GM12878 (cell line): ENCODE results near the gene IVD. TPM values are rescaled to one million over a fixed set of nuclear protein-coding genes. Genes with fewer than 3 reads are reported as not detected.
A peak's percentile ranks its signal among the peaks of the same experiment; 100 is the strongest.

ENCODE experiments used
- ATAC-seq: fragments of 200-7000 bp; cut with Tn5 transposase; 3 replicates; pipeline ENCODE4 v1.9.1; 2020; ENCODE audit warnings: mild to moderate bottlenecking, moderate library complexity
- BruUV-seq: library from RNA; stranded (reverse); fragments of 400-500 nt; replicated peaks from 2 replicates; lab custom pipeline; 2021; lab: Mats Ljungman, UMichigan
- CTCF ChIA-PET: fragments of 300-600 bp; sonication (Branson Sonifier 250); formaldehyde crosslinking; extraction: SDS; loops from one replicate; lab custom pipeline; 2021; ENCODE audit warnings: inconsistent platforms; lab: Yijun Ruan, JAX
- POLR2A ChIA-PET: fragments of 350-600 bp; formaldehyde crosslinking; extraction: SDS; loops from one replicate; lab custom pipeline; 2021; ENCODE audit warnings: inconsistent platforms; lab: Charles Lee
- RAD21 ChIA-PET: fragments of 300-600 bp; sonication (Branson Sonifier 250); formaldehyde crosslinking; loops from one replicate; lab custom pipeline; 2023; ENCODE audit warnings: antibody characterized with exemption; ENCODE audit not compliant: unreplicated experiment; lab: Charles Lee
- SMC1A ChIA-PET: fragments of 300-600 bp; sonication (Branson Sonifier 250); formaldehyde crosslinking; loops from one replicate; lab custom pipeline; 2023; ENCODE audit not compliant: unreplicated experiment, uncharacterized antibody; lab: Charles Lee
- DNase-seq: peaks from one replicate; pipeline ENCODE4 v3.0.0-alpha.2; 2011; ENCODE audit warnings: low read depth, low spot score
- FAIRE-seq: peaks from 3 replicates; lab custom pipeline; 2011; peaks lifted over from hg19 to GRCh38; lab: Jason Lieb, UNC
- H2AFZ ChIP-seq: 2 replicates; pipeline ENCODE4 v1.6.0; 2011; ENCODE audit warnings: low read depth, low read length, control low read depth; ENCODE audit not compliant: control insufficient read depth
- H3K27ac ChIP-seq: 2 replicates; pipeline ENCODE4 v1.5.1; 2011; ENCODE audit warnings: control low read depth; ENCODE audit not compliant: control insufficient read depth, insufficient read depth
- H3K27me3 ChIP-seq, 2 experiments: replicated peaks in 1 of 2; 2 replicates each; pipeline versions ENCODE4 v1.6.0 to v1.6.1; 2011; ENCODE audit warnings: low read length in 1 of 2; ENCODE audit not compliant: control insufficient read depth in 2 of 2, insufficient read depth in 2 of 2
- H3K36me3 ChIP-seq, 2 experiments: 2 replicates each; pipeline ENCODE4 v1.5.1; 2011; ENCODE audit warnings: low read length in 1 of 2; ENCODE audit not compliant: control insufficient read depth in 2 of 2, insufficient read depth in 2 of 2
- H3K4me1 ChIP-seq: 2 replicates; pipeline ENCODE4 v1.6.1; 2011; ENCODE audit warnings: mild to moderate bottlenecking, low read length, moderate library complexity, mixed read lengths; ENCODE audit not compliant: control insufficient read depth, insufficient read depth
- H3K4me2 ChIP-seq: 2 replicates; pipeline ENCODE4 v1.6.0; 2011; ENCODE audit warnings: control low read depth; ENCODE audit not compliant: control insufficient read depth, insufficient read depth
- H3K4me3 ChIP-seq: fragments of 200-600 bp; sonication (generic); 2 replicates; pipeline ENCODE4 v1.5.1; 2016
- H3K79me2 ChIP-seq: 2 replicates; pipeline ENCODE4 v1.6.0; 2011; ENCODE audit warnings: low read length; ENCODE audit not compliant: control insufficient read depth, insufficient read depth
- H3K9ac ChIP-seq: 2 replicates; pipeline ENCODE4 v1.8.0; 2011; ENCODE audit warnings: low read length, control low read depth, mixed read lengths; ENCODE audit not compliant: control insufficient read depth, insufficient read depth
- H3K9me3 ChIP-seq: replicated peaks from 3 replicates; pipeline ENCODE4 v1.5.1; 2011; ENCODE audit warnings: mild to moderate bottlenecking, low read length; ENCODE audit not compliant: control insufficient read depth, insufficient read depth
- H4K20me1 ChIP-seq: 2 replicates; pipeline ENCODE4 v1.6.0; 2011; ENCODE audit not compliant: control insufficient read depth, insufficient read depth
- EED ChIP-seq: sonication (generic); IDR thresholded peaks from 2 replicates; pipeline ENCODE4 v1.6.1; 2016; ENCODE audit warnings: antibody characterized with exemption, low read depth
- EP300 ChIP-seq, 2 experiments: fragments of 150-350 bp in 1 of 2; IDR thresholded peaks; 2 replicates each; pipeline ENCODE4 v1.6.1; 2011 to 2012; ENCODE audit warnings: low read depth in 2 of 2, low read length in 2 of 2, borderline replicate concordance in 1 of 2, improper control_type of control experiment in 1 of 2, inconsistent platforms in 1 of 2; ENCODE audit not compliant: control insufficient read depth in 1 of 2
- IRF4 ChIP-seq: IDR thresholded peaks from 2 replicates; pipeline ENCODE4 v1.6.1; 2011; ENCODE audit warnings: low read depth, low read length
- KDM1A ChIP-seq: fragments of 200-600 bp; sonication (generic); IDR thresholded peaks from 2 replicates; pipeline ENCODE4 v1.6.1; 2016; ENCODE audit warnings: borderline replicate concordance
- RAD51 ChIP-seq: fragments of 450-650 bp; IDR thresholded peaks from 2 replicates; pipeline ENCODE4 v1.6.1; 2016; ENCODE audit warnings: moderate library complexity, mild to moderate bottlenecking, inconsistent platforms
- SMARCA5 ChIP-seq: fragments of 450-650 bp; IDR thresholded peaks from 2 replicates; pipeline ENCODE4 v1.6.1; 2017; ENCODE audit warnings: mild to moderate bottlenecking
- SMC3 ChIP-seq: IDR thresholded peaks from 2 replicates; pipeline ENCODE4 v1.6.1; 2011; ENCODE audit warnings: low read length, improper control_type of control experiment, borderline replicate concordance
- SUZ12 ChIP-seq: fragments of 200-600 bp; sonication (generic); IDR thresholded peaks from one replicate; pipeline ENCODE4 v1.6.1; 2018; ENCODE audit warnings: antibody characterized with exemption, mild to moderate bottlenecking; ENCODE audit not compliant: unreplicated experiment
- TCF12 ChIP-seq: IDR thresholded peaks from 2 replicates; pipeline ENCODE4 v1.6.1; 2011; ENCODE audit warnings: low read depth, mild to moderate bottlenecking, low read length
- WGBS: methylation state at CpG from one replicate; pipeline ENCODE4 v1.1.6; 2016; ENCODE audit warnings: low lambda C conversion rate; ENCODE audit not compliant: insufficient replicate concordance, insufficient coverage; ENCODE audit errors: missing lambda C conversion rate; 5-methylcytosine and 5-hydroxymethylcytosine counted together
- in situ Hi-C: fragments of 300-500 bp; cut with MboI; formaldehyde crosslinking; loops from 9 replicates; pipeline ENCODE4 v1.14.3; 2018; ENCODE audit warnings: mixed read lengths
- intact Hi-C: fragments of 100-400 bp; cut with micrococcal nuclease; formaldehyde crosslinking; loops from one replicate; pipeline ENCODE4 v1.14.2; 2022; ENCODE audit not compliant: unreplicated experiment
- polyA plus RNA-seq, 11 experiments: library from polyadenylated mRNA; depleted of rRNA in 4 of 11; unstranded in 6 of 11; stranded (reverse) in 5 of 11; fragments of >200 nt; fragmentation: Nextera tagmentation in 4 of 11; fragmentation: Illumina TruSeq in 1 of 11; extraction: Ambion mirVana in 4 of 11; extraction: Trizol in 1 of 11; gene quantifications; 1 replicate in 1 of 11; 2 replicates in 10 of 11; pipeline versions ENCODE4 v1.2.1 to v1.2.3, GENCODE V29; 2011 to 2016; ENCODE audit warnings: inconsistent platforms in 2 of 11, missing spikeins in 2 of 11, low read depth in 1 of 11
- total RNA-seq, 4 experiments: library from RNA; depleted of rRNA in 3 of 4; stranded (reverse); fragments of >200 nt in 3 of 4; fragmentation: Illumina TruSeq in 1 of 4; extraction: Trizol in 1 of 4; gene quantifications; 2 replicates each; pipeline versions ENCODE4 v1.2.1 to v1.2.3, GENCODE V29; 2013 to 2021
- TF ChIP-seq, protein P1 (sequence below): fragments of 450-650 bp; IDR thresholded peaks from 2 replicates; pipeline ENCODE4 v1.6.1; 2017; ENCODE audit warnings: mild to moderate bottlenecking, moderate library complexity
- TF ChIP-seq, protein P2 (sequence below): IDR thresholded peaks from 2 replicates; pipeline ENCODE4 v1.6.1; 2012; ENCODE audit warnings: mild to moderate bottlenecking, low read depth, low read length

Gene IVD
- total and polyA plus RNA-seq, 10 of the 15 experiments (the other 5 are each of a cell fraction or from before 2014, with no cell fraction given) = 5.3 to 59.8 (median 45.7) TPM

DNA sequence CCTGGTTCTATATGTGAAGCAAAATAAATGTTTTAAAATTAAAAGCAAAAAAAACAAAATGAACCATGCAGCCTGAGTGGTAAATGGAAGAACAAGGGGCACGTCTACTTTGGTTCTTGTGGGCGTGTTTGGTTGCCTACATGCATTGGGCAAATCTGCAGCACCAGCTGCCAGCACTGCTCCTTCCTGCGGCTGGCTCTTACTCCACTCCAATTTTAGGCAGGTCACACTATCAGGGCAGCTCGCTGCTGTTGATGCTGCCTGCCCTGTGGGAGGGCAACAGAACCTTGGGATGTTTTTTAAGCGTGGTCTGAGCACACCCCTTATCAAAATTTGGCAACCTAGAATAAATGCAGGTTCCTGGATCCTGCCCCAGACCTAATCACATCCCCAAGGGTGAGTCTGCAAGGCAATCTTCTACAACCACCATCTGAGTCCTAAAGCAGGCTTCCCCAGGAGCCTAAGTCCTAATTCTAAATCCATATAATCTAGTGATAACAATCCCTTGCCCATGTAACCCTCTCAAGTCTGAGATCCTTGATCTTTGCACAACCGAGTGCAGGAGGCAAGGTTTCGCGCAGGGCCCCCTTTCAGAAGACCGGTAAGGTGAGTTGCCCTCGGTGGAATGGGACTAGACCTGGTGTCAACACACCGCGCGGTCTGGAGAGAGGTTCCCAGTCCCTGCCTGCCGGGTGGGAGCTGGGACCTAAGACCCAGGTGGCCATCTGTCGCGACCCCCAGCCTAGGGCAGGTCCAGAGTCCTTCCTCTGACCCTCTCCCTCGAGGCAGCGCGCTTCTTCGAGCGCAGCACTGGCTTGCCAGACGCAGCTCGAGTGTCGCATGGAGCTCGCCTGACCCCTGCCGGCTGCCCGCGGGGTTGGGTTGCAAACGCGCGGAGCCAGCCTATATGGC lies 15.9 kb downstream of the IVD start:
- H3K79me2 ChIP-seq = no peaks in the 10 kb centered on the region
- RAD21 ChIA-PET = interaction anchor here (1.0 to 2.1 kb wide), 4 partner anchors 52 to 142 kb away, joined by 3 to 17 read pairs (median 4); no protein-coding TSS in a partner anchor
- WGBS = 18% methylated on average over 31 of the region's 31 CpGs
- TF ChIP-seq, protein P1, sequence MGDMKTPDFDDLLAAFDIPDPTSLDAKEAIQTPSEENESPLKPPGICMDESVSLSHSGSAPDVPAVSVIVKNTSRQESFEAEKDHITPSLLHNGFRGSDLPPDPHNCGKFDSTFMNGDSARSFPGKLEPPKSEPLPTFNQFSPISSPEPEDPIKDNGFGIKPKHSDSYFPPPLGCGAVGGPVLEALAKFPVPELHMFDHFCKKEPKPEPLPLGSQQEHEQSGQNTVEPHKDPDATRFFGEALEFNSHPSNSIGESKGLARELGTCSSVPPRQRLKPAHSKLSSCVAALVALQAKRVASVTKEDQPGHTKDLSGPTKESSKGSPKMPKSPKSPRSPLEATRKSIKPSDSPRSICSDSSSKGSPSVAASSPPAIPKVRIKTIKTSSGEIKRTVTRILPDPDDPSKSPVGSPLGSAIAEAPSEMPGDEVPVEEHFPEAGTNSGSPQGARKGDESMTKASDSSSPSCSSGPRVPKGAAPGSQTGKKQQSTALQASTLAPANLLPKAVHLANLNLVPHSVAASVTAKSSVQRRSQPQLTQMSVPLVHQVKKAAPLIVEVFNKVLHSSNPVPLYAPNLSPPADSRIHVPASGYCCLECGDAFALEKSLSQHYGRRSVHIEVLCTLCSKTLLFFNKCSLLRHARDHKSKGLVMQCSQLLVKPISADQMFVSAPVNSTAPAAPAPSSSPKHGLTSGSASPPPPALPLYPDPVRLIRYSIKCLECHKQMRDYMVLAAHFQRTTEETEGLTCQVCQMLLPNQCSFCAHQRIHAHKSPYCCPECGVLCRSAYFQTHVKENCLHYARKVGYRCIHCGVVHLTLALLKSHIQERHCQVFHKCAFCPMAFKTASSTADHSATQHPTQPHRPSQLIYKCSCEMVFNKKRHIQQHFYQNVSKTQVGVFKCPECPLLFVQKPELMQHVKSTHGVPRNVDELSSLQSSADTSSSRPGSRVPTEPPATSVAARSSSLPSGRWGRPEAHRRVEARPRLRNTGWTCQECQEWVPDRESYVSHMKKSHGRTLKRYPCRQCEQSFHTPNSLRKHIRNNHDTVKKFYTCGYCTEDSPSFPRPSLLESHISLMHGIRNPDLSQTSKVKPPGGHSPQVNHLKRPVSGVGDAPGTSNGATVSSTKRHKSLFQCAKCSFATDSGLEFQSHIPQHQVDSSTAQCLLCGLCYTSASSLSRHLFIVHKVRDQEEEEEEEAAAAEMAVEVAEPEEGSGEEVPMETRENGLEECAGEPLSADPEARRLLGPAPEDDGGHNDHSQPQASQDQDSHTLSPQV = no peak
- no peak for TF ChIP-seq SUZ12
- TF ChIP-seq EP300 (IDR thresholded peaks at IDR 0.05; ENCODE audit: borderline replicate concordance in 1 of 2, control insufficient read depth in 1 of 2, low read depth in 2 of 2, low read length in 2 of 2) = no peak
- no peak for TF ChIP-seq EED
- TF ChIP-seq SMARCA5 = 0 out of 2 replicates have a peak, but pooled peaks have one; percentile 20
- TF ChIP-seq TCF12 = no peak
- TF ChIP-seq RAD51 = no peak
- TF ChIP-seq IRF4 = no peak
- no peak for TF ChIP-seq KDM1A
- peak; percentile 91 for TF ChIP-seq SMC3
- TF ChIP-seq, protein P2, sequence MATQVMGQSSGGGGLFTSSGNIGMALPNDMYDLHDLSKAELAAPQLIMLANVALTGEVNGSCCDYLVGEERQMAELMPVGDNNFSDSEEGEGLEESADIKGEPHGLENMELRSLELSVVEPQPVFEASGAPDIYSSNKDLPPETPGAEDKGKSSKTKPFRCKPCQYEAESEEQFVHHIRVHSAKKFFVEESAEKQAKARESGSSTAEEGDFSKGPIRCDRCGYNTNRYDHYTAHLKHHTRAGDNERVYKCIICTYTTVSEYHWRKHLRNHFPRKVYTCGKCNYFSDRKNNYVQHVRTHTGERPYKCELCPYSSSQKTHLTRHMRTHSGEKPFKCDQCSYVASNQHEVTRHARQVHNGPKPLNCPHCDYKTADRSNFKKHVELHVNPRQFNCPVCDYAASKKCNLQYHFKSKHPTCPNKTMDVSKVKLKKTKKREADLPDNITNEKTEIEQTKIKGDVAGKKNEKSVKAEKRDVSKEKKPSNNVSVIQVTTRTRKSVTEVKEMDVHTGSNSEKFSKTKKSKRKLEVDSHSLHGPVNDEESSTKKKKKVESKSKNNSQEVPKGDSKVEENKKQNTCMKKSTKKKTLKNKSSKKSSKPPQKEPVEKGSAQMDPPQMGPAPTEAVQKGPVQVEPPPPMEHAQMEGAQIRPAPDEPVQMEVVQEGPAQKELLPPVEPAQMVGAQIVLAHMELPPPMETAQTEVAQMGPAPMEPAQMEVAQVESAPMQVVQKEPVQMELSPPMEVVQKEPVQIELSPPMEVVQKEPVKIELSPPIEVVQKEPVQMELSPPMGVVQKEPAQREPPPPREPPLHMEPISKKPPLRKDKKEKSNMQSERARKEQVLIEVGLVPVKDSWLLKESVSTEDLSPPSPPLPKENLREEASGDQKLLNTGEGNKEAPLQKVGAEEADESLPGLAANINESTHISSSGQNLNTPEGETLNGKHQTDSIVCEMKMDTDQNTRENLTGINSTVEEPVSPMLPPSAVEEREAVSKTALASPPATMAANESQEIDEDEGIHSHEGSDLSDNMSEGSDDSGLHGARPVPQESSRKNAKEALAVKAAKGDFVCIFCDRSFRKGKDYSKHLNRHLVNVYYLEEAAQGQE = no peak

More for the DNA sequence above, 15.9 kb downstream of the IVD start:
- Histone ChIP-seq H2AFZ (no peak overlapping the region), H3K9ac (no peak overlapping the region), H3K4me1 (no peaks in the 10 kb centered on the region), H3K4me3 (no peak overlapping the region), H3K36me3 (peaks cover 0 to 5% of the 10 kb centered on the region in 2 experiments; a peak in 2 of 4 replicates), H3K27ac (no peak overlapping the region), H3K4me2 (no peak overlapping the region), H3K9me3 (no peaks in the 10 kb centered on the region), H3K27me3 (no peaks in the 10 kb centered on the region), H4K20me1 (no peaks in the 10 kb centered on the region)
- no TSS peak for BruUV-seq
- DNase-seq (no peak), ATAC-seq (peak; percentile 99), FAIRE-seq (peak; percentile 65)
- in situ Hi-C loops (loop anchor here (5.0 kb wide), 1 partner anchor 74 kb away; no protein-coding TSS in a partner anchor), intact Hi-C loops (loop anchor here (1.0 to 5.0 kb wide), 3 partner anchors 53 to 144 kb away; no protein-coding TSS in a partner anchor)
- ChIA-PET POLR2A (interaction anchor here (0.9 kb wide), 1 partner anchor 16 kb away, joined by 3 read pairs; the partner anchor contains the start of gene IVD), SMC1A (interaction anchor here (0.6 to 2.2 kb wide), 9 partner anchors 15 to 366 kb away, joined by 3 to 8 read pairs (median 4); partner anchors contain the start of genes IVD and KNSTRN), CTCF (interaction anchor here (0.6 to 6.6 kb wide), 20 partner anchors 13 to 315 kb away, joined by 3 to 111 read pairs (median 4); partner anchors contain the start of genes BAHD1, CCDC9B, INAFM2 and KNSTRN)
